GM23338 (cell line): Measurements from ENCODE around the gene GRK3.

Experiments
- EZH2 ChIP-seq: fragments of 200-600 bp; sonication (generic); IDR thresholded peaks from one replicate; pipeline ENCODE4 v1.8.0; 2017; ENCODE audit warnings: antibody characterized with exemption, mild to moderate bottlenecking, low read depth; ENCODE audit not compliant: unreplicated experiment
- EZH2phosphoT487 ChIP-seq: fragments of 200-600 bp; sonication (generic); IDR thresholded peaks from one replicate; pipeline ENCODE4 v1.8.1; 2018; ENCODE audit warnings: antibody characterized with exemption; ENCODE audit not compliant: unreplicated experiment
- POLR2AphosphoS5 ChIP-seq: IDR thresholded peaks from 2 replicates; pipeline ENCODE4 v1.6.1; 2016; ENCODE audit warnings: antibody characterized with exemption, low read depth
- ZNF114 ChIP-seq: fragments of 250-450 bp; sonication (Bioruptor Pico); IDR thresholded peaks from 2 replicates; pipeline ENCODE4 v1.5.0; 2020; ENCODE audit warnings: mild to moderate bottlenecking, moderate library complexity
- TF ChIP-seq, protein P1 (sequence below), 2 experiments: fragments of 200-600 bp in 1 of 2; sonication (generic) in 1 of 2; conservative IDR thresholded peaks; 2 replicates each; pipeline versions ENCODE4 v1.5.1 to v1.6.1; 2016 to 2017; ENCODE audit warnings: antibody characterized with exemption in 2 of 2, low read depth in 2 of 2, mild to moderate bottlenecking in 2 of 2, moderate library complexity in 1 of 2

DNA sequence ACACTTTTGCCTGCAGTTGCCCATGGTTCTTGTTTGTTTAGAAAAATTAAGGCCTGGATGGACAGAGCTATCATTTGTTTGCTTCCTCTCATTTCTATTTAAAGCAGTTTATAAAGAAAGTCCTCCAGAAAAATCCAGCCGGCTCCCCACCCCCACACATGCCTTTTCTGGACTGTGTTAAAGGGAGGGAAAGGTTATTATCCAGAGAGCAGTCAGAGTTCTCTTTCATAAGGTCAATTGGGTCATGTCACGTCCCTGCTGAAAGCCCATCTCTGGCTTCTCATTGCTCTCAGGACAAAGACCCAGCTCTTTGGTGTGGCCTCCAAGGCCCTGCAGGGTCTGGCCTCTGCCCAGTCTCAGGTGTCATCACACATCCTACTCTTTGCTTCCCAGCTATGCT, 9.8 kb upstream of the GRK3 start:
- TF ChIP-seq, protein P1, sequence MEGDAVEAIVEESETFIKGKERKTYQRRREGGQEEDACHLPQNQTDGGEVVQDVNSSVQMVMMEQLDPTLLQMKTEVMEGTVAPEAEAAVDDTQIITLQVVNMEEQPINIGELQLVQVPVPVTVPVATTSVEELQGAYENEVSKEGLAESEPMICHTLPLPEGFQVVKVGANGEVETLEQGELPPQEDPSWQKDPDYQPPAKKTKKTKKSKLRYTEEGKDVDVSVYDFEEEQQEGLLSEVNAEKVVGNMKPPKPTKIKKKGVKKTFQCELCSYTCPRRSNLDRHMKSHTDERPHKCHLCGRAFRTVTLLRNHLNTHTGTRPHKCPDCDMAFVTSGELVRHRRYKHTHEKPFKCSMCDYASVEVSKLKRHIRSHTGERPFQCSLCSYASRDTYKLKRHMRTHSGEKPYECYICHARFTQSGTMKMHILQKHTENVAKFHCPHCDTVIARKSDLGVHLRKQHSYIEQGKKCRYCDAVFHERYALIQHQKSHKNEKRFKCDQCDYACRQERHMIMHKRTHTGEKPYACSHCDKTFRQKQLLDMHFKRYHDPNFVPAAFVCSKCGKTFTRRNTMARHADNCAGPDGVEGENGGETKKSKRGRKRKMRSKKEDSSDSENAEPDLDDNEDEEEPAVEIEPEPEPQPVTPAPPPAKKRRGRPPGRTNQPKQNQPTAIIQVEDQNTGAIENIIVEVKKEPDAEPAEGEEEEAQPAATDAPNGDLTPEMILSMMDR (conservative IDR thresholded peaks at IDR 0.05; ENCODE audit: low read depth in 2 of 2): no peak
- no peak for TF ChIP-seq POLR2AphosphoS5
- no peak for TF ChIP-seq EZH2phosphoT487
- TF ChIP-seq EZH2: no peak
- TF ChIP-seq ZNF114 (CRISPR knock-in tag): no peak
